Ammon's horn (tissue), 1 donor: ENCODE measurements around the gene SLC38A9.
A peak's percentile ranks its signal among the peaks of the same experiment; 100 is the strongest.
"Not testable (repeated sequence)": the region's sequence is repeated elsewhere in the genome, so short reads cannot be mapped to it uniquely, and the experiment has no call there.

Experiments
- DNase-seq: peaks from one replicate; pipeline ENCODE4 v3.0.0-alpha.2; 2016; ENCODE audit warnings: low spot score

The SLC38A9 gene

DNA sequence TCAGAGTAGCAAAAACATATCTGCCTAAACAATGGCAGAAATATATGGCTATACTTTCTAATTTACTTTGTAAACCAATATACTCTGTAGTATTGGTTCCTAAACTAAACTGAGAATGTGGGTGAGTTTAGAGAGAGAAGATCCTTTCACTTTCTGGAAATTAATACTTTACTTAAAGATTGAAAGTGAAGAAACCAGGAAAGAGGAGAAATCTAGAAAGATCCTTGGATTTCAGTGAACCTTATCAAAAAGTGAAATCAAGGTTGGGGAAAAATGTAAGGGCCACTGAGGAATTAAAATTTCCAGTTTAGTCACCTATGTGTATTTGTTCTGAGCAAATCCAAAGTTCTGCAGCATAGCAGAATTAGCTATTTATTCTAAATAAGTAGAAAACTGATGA, 5.9 kb downstream of the SLC38A9 start:
- DNase-seq, result no peak

DNA sequence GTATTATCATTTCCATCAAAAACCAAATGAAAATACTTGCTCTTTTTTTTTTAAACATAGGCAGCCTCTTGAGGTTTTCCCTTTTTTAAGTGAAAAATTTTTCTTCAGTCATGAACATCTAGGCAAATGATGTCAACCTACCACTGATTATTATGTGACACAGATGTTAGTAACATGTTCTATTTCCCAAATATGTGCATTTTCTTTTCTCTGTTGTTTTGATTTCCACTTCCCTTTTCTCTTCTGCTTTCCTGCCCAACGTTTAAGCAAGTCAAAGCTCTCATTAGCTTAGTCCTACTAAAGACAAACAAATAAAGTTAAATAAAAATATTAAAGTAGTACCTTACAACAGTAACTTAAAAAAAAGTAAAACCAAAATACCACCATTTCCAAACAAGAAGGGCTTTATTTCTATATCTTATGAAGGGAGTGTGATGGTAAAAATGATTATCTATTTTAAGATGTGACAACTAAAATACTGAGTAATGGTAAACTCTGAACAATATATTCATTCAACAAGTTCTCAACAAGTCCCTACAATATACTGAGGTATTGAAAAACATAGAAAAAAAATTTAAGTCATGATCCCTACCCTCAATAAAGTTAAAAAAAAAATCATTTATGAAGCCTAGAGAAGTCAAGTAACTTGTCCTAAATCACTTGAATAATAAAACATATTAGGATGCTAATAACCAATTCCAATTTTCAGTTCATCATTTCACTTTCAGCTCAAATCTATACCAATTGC, 9.4 kb downstream of the SLC38A9 start:
- no peak for DNase-seq

DNA sequence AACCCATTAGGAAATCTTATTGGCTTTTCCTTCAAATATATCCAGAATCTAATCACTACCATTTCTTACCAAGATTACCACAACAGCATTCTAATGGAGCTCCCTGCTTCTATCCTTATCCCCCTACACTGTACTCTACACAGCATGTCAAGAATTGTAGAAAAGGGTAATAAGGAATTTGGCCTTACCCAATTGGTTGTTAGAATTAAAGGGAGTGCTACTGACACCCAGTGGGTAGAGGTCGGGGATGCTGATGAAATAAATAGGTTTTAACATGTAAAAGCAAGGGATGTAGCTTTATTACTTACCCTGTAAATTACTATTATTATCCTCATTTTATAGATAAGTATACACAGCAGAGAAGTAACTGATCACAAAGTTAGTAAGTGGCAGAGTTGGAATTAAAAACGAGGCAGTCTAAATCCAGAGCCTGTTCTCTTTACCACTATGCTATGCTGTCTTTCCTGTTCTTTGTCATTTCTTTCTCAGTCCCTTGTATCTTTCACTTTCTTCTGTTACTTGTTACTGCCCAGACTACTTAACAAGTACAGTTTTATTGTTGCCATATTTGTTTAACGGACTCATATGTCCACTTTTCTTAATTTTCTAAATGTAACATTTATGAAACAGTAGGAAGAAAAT, 10.5 kb downstream of the SLC38A9 start:
- no peak for DNase-seq

DNA sequence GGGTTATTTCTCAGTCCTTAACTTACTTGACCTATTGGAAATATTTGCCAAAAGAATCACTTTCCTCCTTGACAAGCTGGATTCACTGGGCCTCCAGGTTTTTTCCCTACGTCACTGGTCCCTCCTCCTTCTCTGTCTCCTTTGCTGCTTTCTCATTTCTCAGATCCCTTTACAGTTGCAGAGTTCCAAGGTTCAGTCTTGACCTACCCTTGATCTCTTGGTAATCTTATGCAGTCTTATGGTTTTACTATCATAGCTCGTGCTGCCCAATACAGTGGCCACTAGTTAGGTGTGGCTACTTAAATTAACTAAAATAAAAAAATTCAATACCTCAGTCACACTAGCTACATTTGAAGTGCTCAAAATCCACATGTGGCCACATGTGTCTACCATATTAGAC, 11.4 kb downstream of the SLC38A9 start:
- no peak for DNase-seq

DNA sequence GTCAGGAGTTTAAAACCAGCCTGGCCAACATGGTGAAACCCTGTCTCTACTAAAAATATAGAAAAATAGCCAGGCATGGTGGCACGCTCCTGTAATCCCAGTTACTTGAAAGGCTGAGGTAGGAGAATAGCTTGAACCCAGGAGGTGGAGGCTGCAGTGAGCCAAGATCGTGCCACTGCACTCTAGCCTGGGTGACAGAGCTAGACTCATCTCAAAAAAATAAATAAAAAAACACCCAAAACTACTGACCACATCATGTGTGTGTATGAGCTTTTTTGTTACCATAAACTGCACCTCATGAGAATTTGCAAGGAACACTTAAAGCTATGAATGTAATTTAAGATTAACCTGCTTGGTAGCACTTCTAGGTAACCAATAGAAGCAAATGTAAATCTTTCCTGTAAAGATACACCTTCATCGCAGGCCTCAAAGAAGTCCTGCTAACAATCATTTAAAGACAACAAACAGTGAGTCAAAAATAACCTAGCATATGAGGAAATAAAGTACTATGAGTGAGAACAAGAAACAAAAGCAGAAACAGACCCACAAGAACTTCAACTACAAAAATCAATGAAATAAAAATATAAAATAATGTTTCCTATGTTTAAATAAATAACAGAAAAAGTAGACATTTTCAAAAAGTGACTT, 13.0 kb downstream of the SLC38A9 start:
- DNase-seq, result no peak

DNA sequence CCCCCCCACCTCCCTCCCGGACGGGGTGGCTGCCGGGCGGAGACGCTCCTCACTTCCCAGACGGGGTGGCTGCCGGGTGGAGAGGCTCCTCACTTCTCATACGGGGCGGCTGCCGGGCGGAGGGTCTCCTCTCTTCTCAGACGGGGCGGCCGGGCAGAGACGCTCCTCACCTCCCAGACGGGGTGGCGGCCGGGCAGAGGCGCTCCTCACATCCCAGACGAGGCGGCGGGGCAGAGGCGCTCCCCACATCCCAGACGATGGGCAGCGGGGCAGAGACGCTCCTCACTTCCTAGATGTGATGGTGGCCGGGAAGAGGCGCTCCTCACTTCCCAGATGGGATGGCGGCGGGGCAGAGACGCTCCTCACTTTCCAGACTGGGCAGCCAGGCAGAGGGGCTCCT, 15.4 kb downstream of the SLC38A9 start:
- not testable (repeated sequence) for DNase-seq

DNA sequence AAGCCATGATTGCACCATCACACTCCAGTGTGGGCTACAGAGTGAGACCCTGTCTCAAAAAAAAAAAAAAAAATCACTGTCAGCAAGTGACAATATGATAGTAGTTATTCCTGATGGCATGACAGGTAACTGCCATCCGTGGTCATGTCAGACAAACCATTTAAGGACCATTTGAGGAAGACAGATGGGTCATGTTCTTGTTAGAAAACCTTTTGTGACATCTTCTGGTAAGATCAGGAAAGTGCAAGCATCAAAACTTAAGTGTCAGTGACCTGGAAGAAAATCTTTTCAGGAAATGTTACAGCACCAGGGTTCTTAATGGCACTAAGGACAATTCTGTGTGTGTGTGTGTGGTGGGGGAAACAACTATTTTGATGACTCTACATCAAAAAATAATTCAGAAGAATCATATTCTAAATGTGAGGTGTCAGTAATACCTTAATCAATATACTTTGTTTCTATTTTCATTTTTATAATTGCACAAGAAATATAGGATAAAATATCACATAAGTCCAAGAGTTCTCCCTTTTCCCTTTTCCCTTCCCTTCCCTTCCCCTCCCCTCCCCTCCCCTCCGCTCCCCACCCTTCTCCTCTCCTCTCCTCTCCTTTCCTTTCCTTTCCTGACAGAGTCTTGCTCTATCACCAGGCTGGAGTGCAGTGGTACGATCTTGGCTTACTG, 17.8 kb downstream of the SLC38A9 start:
- DNase-seq, result peak; percentile 42

DNA sequence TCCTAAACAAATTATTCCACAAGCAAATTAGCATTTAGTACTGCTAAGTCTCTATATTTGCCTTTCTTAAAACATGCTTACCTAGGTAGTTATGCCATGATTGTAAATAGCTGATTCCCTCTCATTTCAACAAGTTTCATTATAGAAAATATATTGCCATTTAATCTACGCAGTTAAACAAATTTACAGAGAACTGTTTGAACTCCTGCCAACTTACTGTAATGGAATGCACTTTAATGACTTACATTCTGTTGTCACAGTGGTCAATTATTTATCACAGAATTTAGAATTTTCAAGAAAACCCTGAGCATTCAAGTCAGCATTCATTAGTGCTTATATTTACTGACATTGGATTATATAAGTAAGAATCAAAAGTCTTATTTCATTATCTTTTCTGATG, 19.6 kb downstream of the SLC38A9 start:
- DNase-seq, result no peak

DNA sequence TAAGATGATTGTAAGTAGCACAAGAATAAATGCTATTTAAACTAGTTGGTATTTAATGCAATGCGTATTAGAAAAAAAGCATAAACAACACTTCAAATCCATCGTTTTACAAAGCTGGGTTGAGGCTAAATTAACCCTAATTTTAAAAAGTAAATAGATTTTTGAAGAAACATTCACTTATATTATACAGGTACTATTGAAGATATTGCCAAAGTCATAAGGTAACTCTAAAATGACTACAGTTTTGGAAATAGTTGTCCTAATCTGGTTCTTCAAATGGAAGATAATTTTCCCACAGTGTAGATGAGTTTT, 20.1 kb downstream of the SLC38A9 start:
- no peak for DNase-seq

DNA sequence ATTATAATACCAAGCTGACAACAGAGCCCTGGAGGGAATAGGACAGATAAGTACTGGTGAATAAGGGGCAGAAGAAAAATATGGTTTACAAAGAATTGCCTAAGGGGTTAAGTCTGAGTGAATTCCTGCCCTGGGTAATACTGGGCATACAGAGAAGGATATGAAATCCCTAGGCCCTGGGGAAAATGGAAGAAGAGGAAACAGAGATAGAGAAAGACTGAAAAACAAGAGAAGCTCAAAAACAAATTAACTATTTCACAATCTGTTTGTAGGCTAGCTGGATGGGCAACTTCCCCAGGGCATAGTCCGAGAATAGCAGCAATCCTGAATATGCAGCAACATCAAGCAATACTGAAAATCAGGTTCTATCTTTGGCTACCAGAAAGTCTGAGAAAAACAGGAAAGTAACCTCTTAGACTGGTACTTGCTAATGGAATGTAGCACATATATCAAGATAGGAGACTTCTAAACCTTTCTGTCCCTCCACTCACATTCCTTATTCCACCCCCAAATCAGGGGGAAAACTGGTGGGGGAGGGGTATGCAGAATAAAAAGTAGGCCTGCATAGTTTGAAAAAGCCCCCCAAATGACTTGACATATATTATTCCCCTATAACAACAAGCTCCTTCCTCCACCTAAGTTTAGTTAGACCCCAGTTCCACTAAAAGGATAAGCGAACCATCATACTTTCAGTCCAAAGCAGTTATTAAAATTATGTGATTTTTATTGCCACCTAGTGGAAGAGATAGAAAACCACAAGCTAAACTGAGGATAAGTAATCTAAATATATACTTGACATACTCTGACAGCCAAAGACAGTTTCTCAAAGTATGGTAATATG, 20.6 kb downstream of the SLC38A9 start:
- DNase-seq, result peak; percentile 43

DNA sequence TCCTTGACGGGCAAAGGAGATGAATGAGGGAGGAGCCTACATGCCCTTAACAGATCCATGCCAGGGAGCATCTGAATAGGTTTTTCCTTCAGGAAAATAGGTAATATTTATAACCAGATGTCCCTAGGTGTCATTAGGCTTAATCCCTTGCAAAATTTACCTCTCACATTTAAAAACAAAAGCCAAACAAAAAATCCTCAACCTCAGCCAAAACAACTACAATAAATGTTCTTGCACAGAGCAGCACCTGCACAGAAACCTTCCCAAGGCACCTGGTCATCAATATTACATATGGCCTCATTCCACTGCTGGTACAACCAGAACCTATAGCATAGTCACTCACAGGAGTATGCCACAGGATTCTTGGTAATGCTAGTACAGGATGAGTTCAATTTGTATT, 30.1 kb downstream of the SLC38A9 start:
- DNase-seq, result no peak

DNA sequence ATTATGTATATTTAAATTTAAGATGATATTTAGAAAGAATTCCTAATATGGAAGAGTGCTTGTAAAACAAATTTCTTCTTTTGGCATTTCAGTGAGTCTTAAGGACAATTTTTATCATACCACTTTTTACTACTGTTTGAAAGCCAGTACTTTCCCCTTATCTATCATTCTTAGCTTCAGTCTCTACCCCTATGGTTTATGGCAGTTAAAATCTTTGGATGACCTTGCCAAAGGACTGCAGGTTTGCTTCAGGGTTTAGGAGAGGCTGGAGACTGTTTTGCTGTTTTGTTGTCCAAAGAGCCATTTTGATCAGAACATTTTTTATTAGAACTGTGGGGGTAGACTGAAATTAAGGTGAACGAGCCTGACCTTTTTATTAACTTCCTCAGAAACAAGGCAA, 30.8 kb downstream of the SLC38A9 start:
- DNase-seq, result no peak

DNA sequence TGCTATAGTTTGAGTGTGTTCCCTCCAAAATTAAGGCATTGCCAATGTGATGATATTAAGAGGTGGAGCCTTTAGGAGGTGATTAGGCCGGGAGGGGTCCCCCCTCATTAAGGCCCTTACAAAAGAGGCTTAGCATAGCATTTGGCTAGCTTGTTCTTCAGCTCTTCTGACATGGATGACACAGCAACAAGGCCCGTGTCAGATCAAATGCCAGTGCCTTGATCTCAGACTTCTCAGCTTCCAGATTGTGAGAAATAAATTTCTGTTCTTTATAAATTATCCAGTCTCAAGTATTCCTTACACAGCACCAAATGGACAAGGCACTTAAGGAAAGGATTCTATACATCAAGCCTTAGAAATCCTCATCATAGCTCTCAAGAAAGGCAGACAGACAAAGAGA, 31.8 kb downstream of the SLC38A9 start:
- peak; percentile 16 for DNase-seq

DNA sequence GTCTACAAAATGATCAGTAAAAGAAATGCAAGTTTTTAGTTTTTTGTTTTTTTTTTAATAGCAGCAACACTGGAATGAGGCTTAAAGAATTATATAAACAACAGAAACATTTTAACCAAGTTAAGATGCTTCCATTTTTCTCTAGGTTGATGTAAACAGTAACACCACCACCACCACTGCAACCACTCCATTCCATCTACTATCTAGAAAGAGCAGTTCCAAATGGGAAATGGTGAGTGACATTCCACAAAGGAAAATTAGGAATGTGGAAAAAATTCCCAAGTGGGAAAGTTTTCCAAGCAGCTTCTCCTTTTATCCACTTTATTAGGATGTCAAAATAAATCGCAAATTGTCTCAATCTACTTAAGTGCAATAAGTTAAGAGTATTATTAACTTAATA, 32.6 kb downstream of the SLC38A9 start:
- no peak for DNase-seq

DNA sequence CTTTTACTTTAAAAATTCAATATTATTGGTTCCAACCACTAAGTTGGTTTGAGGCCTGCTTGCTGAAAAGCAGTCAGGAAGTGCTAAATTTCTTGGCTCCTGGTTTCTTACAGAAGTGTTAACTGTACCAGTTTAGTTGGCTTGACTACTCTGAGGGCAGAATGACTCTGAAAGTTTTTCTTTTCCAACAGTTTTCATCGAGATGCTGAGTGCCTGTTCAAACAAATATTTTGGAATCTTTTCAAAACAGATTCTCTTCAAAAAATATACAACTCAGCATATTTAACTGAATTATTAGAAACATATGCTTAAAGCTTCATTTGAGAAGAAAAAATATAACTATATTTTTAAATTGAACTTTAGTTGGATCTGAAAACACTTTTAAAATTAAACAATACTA, 37.0 kb downstream of the SLC38A9 start:
- no peak for DNase-seq

DNA sequence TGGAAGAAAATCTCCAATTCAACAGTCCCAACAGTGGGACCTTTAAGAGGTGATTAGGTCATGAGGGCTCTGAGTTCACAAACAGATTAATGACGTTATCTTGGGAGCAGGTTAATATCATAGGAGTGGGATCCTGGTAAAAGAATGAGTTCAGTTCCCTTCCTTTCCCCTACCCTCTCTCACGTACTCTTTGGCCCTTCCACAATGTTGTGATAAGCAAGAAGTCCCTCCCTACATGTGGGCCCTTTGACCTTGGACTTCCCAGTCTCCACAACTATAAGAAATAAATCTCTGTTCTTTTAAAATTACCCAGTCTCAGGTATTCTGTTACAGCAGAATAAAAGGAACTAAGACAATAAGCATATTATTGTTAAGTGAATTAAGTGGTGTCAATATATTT, 37.8 kb downstream of the SLC38A9 start:
- no peak for DNase-seq

DNA sequence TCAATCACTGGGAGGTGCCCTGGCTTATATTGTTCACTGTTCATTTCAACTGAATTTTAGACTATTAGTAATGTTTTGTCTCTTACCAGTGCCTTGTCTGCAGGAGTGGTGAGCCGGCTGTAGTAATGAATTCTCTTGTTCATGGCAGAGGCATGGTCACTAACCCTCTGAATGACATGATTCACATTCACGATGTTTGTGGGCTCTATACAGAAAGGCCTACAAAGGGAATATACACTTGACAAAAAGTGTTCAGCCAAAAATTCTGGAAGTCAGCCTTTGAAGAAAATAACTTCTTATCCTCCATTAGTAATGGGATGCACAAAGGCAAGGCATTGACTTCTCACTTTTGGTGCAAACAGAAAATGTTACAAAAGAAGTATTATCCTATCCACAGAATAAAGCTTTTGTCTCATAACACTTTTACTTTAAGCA, 39.6 kb downstream of the SLC38A9 start:
- peak; percentile 49 for DNase-seq

DNA sequence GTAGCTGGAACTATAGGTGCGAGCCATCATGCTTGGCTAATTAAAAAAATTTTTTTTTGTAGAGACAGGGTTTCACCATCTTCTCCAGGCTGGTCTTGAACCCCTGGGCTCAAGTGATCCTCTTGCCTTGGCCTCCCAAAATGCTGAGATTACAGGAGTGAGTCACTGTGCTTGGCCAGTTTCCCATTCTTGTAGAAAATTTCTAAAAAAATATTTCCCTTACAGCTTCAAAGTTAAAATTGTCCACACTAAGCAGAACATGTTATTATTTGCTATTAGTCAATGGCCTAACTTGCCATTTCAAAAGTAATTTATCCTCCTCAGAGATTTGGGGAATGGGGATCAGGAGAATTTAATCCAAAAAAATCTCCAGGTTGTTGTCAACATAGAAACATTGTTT, 40.1 kb downstream of the SLC38A9 start:
- DNase-seq, result no peak

DNA sequence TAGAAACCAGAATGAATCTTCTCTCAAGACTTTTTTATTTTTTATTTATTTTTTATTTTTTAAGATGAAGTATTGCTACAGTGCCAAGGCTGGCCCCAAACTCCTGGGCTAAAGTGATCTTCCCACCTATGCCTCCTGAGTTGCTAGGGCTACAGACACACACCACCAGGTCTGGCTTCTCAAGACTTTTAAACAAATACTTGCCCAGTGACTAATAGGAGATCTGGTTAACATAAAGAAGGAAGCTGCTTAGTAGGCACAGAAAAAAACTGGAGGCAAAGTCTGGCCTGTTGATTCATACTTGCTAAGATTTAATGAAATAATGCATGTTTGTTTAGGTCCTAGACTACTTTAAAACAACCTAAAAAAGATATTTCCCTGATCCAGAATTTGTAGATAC, 43.8 kb downstream of the SLC38A9 start:
- DNase-seq, result no peak

DNA sequence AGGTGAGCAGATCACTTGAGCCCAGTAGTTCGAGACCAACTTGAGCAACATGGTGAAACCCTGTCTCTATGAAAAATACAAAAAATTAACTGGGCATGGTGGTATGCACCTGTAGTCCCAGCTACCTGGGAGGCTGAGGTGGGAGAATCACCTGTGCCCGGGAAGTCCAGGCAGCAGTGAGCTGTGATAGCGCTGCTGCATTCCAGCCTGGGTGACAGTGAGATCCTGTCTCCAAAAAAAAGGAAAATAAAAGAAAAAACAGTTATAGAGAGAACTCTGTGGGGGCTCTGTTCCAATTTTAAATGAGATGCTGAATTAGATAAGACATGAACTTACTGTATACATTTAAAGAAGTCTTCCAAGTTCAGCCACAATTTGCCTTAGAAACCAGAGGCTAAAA, 44.2 kb downstream of the SLC38A9 start:
- no peak for DNase-seq

DNA sequence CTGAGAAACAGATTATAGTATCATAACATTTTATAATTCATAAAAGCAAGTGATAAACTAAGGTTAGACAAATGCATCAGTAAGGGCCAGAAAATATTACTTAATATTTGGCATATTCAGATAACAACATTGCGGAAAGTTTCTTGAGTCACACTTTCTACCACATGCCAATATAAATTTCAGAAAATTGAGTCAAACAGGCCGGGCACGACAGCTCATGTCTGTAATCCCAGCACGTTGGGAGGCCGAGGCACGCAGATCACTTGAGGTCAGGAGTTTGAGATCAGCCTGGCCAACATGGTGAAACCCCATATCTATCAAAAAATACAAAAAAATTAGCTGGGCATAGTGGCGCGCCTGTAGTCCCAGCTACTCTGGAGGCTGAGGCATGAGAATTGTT, 47.1 kb downstream of the SLC38A9 start:
- DNase-seq, result no peak

DNA sequence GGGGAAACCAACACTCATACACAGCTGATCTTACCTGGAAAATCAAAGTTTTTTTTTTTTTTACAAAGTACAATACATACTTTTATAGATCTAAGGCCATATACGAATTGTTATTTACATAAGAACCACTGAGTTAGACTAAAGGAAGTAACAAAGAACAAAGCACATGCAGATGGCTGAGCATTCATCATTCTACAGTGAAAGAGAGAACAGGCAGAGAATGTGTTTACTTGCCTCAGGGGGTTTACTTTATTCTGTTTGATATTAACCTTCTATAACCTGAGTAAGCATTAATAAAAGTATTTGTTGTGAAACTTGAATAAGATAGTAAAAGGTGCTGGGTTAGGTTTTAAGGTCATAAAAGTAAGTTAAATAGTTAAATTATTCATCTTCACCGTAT, 54.7 kb downstream of the SLC38A9 start:
- no peak for DNase-seq
